Neural cell (in vitro differentiated cells): ENCODE measurements around the gene RPS6KA5. TPM values are rescaled to one million over a fixed set of nuclear protein-coding genes. Genes with fewer than 3 reads are reported as not detected.

Experiments
- H2AFZ ChIP-seq: fragments of 200-600, 300-800 bp; sonication (generic), shearing (Covaris generic); 2 replicates; pipeline ENCODE4 v1.6.0; 2014; ENCODE audit warnings: low read depth, mild to moderate bottlenecking, antibody characterized with exemption, low read length, moderate library complexity
- H3F3A ChIP-seq: fragments of 200-600 bp; shearing (Covaris generic); 2 replicates; pipeline ENCODE4 v1.6.1; 2016; ENCODE audit warnings: mild to moderate bottlenecking, moderate library complexity, mixed read lengths, antibody characterized with exemption, low read length; ENCODE audit not compliant: insufficient read depth, poor library complexity, severe bottlenecking
- H3K27ac ChIP-seq: fragments of 200-600, 300-800 bp; sonication (generic), shearing (Covaris generic); 2 replicates; pipeline ENCODE4 v1.5.1; 2014; ENCODE audit warnings: mild to moderate bottlenecking, low read length, moderate library complexity
- H3K27me3 ChIP-seq: fragments of 300-800, 200-600 bp; sonication (generic), shearing (Covaris generic); 2 replicates; pipeline ENCODE4 v1.6.0; 2014; ENCODE audit warnings: mild to moderate bottlenecking, low read depth, low read length, moderate library complexity; ENCODE audit not compliant: insufficient read depth
- H3K36me3 ChIP-seq: fragments of 300-800, 200-600 bp; sonication (generic), shearing (Covaris generic); 2 replicates; pipeline ENCODE4 v1.5.1; 2014; ENCODE audit warnings: mild to moderate bottlenecking, antibody characterized with exemption, low read length, moderate library complexity; ENCODE audit not compliant: insufficient read depth
- H3K4me2 ChIP-seq: fragments of 300-800, 200-600 bp; sonication (generic), shearing (Covaris generic); 2 replicates; pipeline ENCODE4 v1.6.0; 2014; ENCODE audit warnings: mild to moderate bottlenecking, low read length
- H3K4me3 ChIP-seq: fragments of 300-800, 200-600 bp; sonication (generic), shearing (Covaris generic); 2 replicates; pipeline ENCODE4 v1.5.1; 2014; ENCODE audit warnings: mild to moderate bottlenecking, low read length, moderate library complexity
- H3K79me2 ChIP-seq: fragments of 200-600 bp; shearing (Covaris generic); replicated peaks from 2 replicates; pipeline ENCODE4 v1.6.0; 2014; ENCODE audit warnings: mild to moderate bottlenecking, low read length, moderate library complexity; ENCODE audit not compliant: insufficient read depth
- H3K9ac ChIP-seq: fragments of 300-800, 200-600 bp; sonication (generic), shearing (Covaris generic); 2 replicates; pipeline ENCODE4 v1.6.1; 2016; ENCODE audit warnings: mild to moderate bottlenecking, low read length, mixed read lengths
- H3K9me2 ChIP-seq: fragments of 200-600 bp; shearing (Covaris generic); 2 replicates; pipeline ENCODE4 v1.6.1; 2016; ENCODE audit warnings: mild to moderate bottlenecking, low read length, mixed read lengths; ENCODE audit not compliant: insufficient read depth
- H3K9me3 ChIP-seq: fragments of 200-600, 300-800 bp; sonication (generic), shearing (Covaris generic); 2 replicates; pipeline ENCODE4 v1.6.1; 2016; ENCODE audit warnings: mild to moderate bottlenecking, mixed run types, low read length, moderate library complexity, mixed read lengths
- H4K20me1 ChIP-seq: fragments of 200-600 bp; shearing (Covaris generic); 2 replicates; pipeline ENCODE4 v1.6.1; 2016; ENCODE audit warnings: mild to moderate bottlenecking, mixed run types; ENCODE audit not compliant: insufficient read depth
- EP300 ChIP-seq: fragments of 450-650 bp; conservative IDR thresholded peaks from 2 replicates; pipeline ENCODE4 v1.6.1; 2014; ENCODE audit warnings: antibody characterized with exemption, mild to moderate bottlenecking, moderate library complexity; ENCODE audit not compliant: poor library complexity, severe bottlenecking
- EZH2 ChIP-seq: fragments of 200-600, 300-800 bp; shearing (Covaris generic), sonication (generic); IDR thresholded peaks from 2 replicates; pipeline ENCODE4 v1.6.1; 2014; ENCODE audit warnings: antibody characterized with exemption, low read length, borderline replicate concordance, mild to moderate bottlenecking; ENCODE audit not compliant: insufficient read depth, poor library complexity, severe bottlenecking
- MXI1 ChIP-seq: fragments of 450-650 bp; conservative IDR thresholded peaks from 2 replicates; pipeline ENCODE4 v1.6.1; 2014; ENCODE audit warnings: antibody characterized with exemption, mild to moderate bottlenecking; ENCODE audit not compliant: poor library complexity, severe bottlenecking
- POLR2AphosphoS5 ChIP-seq: IDR thresholded peaks from 2 replicates; pipeline ENCODE4 v1.6.1; 2012
- RAD21 ChIP-seq: fragments of 450-650 bp; conservative IDR thresholded peaks from 2 replicates; pipeline ENCODE4 v1.6.1; 2014; ENCODE audit warnings: antibody characterized with exemption, mild to moderate bottlenecking, moderate library complexity
- SMC3 ChIP-seq: fragments of 450-650 bp; conservative IDR thresholded peaks from 2 replicates; pipeline ENCODE4 v1.6.1; 2014; ENCODE audit warnings: antibody characterized with exemption, mild to moderate bottlenecking, moderate library complexity; ENCODE audit not compliant: poor library complexity
- TAF1 ChIP-seq: IDR thresholded peaks from 2 replicates; pipeline ENCODE4 v1.6.1; 2012; ENCODE audit warnings: low read depth
- polyA plus RNA-seq: library from polyadenylated mRNA; depleted of rRNA; stranded (reverse); fragments of >200 nt; gene quantifications from 2 replicates; pipeline ENCODE4 v1.2.3, GENCODE V29; 2014
- TF ChIP-seq, protein P1 (sequence below): IDR thresholded peaks from 2 replicates; pipeline ENCODE4 v1.6.1; 2012; ENCODE audit warnings: borderline replicate concordance
- TF ChIP-seq, protein P2 (sequence below): fragments of 450-650 bp; IDR thresholded peaks from 2 replicates; pipeline ENCODE4 v1.5.1; 2014; ENCODE audit warnings: antibody characterized with exemption, mild to moderate bottlenecking, moderate library complexity; ENCODE audit not compliant: poor library complexity, severe bottlenecking

RPS6KA5 gene
- polyA plus RNA-seq, 1 donor from 2014 or later, result 6.3 TPM

DNA sequence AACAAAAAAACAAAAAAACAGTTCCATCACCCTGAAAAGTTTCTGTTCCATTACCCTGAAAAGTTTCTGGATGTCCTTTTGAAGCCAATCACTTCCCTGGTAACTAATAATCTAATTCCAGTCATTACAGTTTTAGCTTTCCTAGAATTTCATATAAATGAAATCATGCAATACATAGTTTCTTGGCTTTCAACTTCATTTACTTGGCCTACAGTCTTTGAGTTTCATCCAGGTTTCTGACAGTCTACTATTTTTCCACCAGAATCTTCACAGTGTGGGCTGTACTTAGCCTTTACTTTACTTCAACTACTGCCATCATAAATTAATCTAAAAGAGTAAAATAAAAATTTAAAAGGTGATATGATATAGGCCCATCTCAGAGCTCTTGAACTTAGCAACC, 55.5 kb downstream of the RPS6KA5 start:
- no peaks in the 10 kb centered on the region for H3K27me3 ChIP-seq
- H4K20me1 ChIP-seq, result no peaks in the 10 kb centered on the region
- H3K36me3 ChIP-seq, result no peaks in the 10 kb centered on the region
- H3K79me2 ChIP-seq, result no peaks in the 10 kb centered on the region
- no peak overlapping the region for H3K27ac ChIP-seq
- no peaks in the 10 kb centered on the region for H3K9me2 ChIP-seq
- H2AFZ ChIP-seq, result no peak overlapping the region
- H3K4me2 ChIP-seq, result no peak overlapping the region
- TF ChIP-seq, protein P1, sequence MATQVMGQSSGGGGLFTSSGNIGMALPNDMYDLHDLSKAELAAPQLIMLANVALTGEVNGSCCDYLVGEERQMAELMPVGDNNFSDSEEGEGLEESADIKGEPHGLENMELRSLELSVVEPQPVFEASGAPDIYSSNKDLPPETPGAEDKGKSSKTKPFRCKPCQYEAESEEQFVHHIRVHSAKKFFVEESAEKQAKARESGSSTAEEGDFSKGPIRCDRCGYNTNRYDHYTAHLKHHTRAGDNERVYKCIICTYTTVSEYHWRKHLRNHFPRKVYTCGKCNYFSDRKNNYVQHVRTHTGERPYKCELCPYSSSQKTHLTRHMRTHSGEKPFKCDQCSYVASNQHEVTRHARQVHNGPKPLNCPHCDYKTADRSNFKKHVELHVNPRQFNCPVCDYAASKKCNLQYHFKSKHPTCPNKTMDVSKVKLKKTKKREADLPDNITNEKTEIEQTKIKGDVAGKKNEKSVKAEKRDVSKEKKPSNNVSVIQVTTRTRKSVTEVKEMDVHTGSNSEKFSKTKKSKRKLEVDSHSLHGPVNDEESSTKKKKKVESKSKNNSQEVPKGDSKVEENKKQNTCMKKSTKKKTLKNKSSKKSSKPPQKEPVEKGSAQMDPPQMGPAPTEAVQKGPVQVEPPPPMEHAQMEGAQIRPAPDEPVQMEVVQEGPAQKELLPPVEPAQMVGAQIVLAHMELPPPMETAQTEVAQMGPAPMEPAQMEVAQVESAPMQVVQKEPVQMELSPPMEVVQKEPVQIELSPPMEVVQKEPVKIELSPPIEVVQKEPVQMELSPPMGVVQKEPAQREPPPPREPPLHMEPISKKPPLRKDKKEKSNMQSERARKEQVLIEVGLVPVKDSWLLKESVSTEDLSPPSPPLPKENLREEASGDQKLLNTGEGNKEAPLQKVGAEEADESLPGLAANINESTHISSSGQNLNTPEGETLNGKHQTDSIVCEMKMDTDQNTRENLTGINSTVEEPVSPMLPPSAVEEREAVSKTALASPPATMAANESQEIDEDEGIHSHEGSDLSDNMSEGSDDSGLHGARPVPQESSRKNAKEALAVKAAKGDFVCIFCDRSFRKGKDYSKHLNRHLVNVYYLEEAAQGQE, result no peak
- no peak for TF ChIP-seq POLR2AphosphoS5
- no peak for TF ChIP-seq SMC3
- TF ChIP-seq EZH2, result no peak
- TF ChIP-seq RAD21, result no peak
- TF ChIP-seq TAF1, result no peak
- TF ChIP-seq MXI1, result no peak
- TF ChIP-seq, protein P2, sequence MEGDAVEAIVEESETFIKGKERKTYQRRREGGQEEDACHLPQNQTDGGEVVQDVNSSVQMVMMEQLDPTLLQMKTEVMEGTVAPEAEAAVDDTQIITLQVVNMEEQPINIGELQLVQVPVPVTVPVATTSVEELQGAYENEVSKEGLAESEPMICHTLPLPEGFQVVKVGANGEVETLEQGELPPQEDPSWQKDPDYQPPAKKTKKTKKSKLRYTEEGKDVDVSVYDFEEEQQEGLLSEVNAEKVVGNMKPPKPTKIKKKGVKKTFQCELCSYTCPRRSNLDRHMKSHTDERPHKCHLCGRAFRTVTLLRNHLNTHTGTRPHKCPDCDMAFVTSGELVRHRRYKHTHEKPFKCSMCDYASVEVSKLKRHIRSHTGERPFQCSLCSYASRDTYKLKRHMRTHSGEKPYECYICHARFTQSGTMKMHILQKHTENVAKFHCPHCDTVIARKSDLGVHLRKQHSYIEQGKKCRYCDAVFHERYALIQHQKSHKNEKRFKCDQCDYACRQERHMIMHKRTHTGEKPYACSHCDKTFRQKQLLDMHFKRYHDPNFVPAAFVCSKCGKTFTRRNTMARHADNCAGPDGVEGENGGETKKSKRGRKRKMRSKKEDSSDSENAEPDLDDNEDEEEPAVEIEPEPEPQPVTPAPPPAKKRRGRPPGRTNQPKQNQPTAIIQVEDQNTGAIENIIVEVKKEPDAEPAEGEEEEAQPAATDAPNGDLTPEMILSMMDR, result no peak
- TF ChIP-seq EP300, result no peak
- H3K9me3 ChIP-seq, result no peaks in the 10 kb centered on the region
- no peak overlapping the region for H3K4me3 ChIP-seq
- no peaks in the 10 kb centered on the region for H3F3A ChIP-seq
- no peak overlapping the region for H3K9ac ChIP-seq

DNA sequence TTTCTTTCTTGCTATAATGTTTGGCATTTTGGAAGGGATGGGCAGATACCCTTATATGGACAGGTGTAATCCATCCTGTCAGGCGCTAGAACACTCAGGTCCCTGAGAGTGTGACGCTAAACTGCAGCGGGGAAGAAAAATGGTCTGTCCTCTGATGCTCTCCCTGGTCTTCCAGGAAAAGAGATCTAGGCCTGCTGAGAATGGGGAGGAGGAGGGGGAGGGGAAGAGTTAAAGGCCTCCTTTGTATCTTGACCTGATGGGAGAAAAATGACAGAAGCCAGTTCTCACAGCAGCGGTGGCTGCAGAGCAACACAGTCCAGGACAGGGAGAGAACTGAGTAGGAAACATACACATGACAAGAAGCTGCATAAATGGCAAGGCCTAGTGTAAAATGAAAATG, 61.1 kb downstream of the RPS6KA5 start:
- Histone ChIP-seq H3K79me2 (no peaks in the 10 kb centered on the region), H3K4me3 (no peak overlapping the region), H3K9ac (no peak overlapping the region), H3K4me2 (no peak overlapping the region), H3K36me3 (no peaks in the 10 kb centered on the region), H3K9me3 (no peaks in the 10 kb centered on the region), H3K27ac (peak overlapping the region; percentile 54), H3K9me2 (no peaks in the 10 kb centered on the region), H4K20me1 (no peaks in the 10 kb centered on the region), H3F3A (no peaks in the 10 kb centered on the region), H2AFZ (no peak overlapping the region), H3K27me3 (no peaks in the 10 kb centered on the region)
- TF ChIP-seq MXI1 (no peak), TAF1 (no peak), EP300 (no peak), RAD21 (no peak), EZH2 (no peak), POLR2AphosphoS5 (no peak), SMC3 (no peak)
- TF ChIP-seq, protein P1, result no peak
- TF ChIP-seq, protein P2, result no peak
